Right ventricle myocardium superior (tissue), 1 donor: Measurements from ENCODE around the gene TLCD4. TPM values are rescaled to one million over a fixed set of nuclear protein-coding genes. Genes with fewer than 3 reads are reported as not detected.
"Not testable (repeated sequence)": the region's sequence is repeated elsewhere in the genome, so short reads cannot be mapped to it uniquely, and the experiment has no call there.

Source experiments
- ATAC-seq: fragments of 200-7000 bp; cut with Tn5 transposase; one replicate; pipeline ENCODE4 v1.9.1; 2020; ENCODE audit warnings: mild to moderate bottlenecking; ENCODE audit not compliant: poor library complexity
- DNase-seq: peaks from one replicate; pipeline ENCODE4 v3.0.0-alpha.2; 2020
- intact Hi-C: fragments of 100-400 bp; cut with DNase I; formaldehyde crosslinking; loops from one replicate; pipeline ENCODE4 v1.11.2; 2022
- total RNA-seq: library from RNA; stranded (reverse); fragmentation: NEBNext Ultra II Directional; extraction: Animal tissue kit (Norgen Biotek cat#: 25700); gene quantifications from one replicate; pipeline ENCODE4 v1.2.1, GENCODE V29; 2021
- donor health status: DM: no; HTN: yes; CAD: no; lungs with severe emphysema.

The TLCD4 gene
- total RNA-seq, 1 donor from 2014 or later, result 47.7 TPM

DNA sequence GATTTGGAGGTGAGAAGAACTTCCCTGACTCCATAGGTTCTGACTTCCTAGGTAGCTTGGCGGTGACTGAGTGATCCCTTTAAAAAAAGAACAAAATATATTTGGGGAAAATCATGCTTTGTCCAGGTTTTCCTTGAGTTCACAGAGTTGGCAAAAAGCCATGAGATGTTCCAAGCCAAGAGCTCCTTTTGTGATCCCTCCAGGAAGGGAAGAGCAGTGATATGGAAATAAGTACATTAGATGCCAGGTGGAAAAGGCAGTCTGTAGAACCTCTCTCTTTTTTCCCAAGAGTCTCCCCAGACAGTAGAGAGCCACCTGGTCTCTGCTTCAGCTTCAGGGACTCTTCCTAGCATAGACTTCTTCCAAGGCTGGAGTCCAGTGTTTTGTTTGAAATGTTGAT, 10.2 kb downstream of the TLCD4 start:
- DNase-seq (no peak), ATAC-seq (no peak)
- intact Hi-C loops, result no loop called here

DNA sequence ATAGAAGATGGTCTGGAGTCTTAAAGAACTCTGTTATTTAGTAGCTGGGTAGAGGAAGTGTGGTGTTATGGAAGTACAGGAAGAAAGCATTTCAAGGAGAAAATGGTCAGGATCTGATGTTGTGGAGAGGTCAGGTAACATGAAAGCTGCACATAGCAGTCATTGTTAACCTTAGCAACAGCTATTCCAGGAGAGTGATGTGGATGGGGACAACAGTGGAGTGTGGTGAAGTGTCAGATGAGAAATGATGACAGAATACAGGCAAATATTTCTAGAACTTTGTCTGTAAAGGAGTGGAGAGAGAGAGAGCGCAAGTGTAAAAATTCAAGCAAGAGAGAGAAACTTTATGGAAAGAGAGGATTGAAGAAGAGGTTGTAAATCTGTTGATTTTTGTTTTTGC, 15.6 kb downstream of the TLCD4 start:
- ATAC-seq, result peak; percentile 53
- DNase-seq, result no peak
- intact Hi-C loops, result no loop called here

DNA sequence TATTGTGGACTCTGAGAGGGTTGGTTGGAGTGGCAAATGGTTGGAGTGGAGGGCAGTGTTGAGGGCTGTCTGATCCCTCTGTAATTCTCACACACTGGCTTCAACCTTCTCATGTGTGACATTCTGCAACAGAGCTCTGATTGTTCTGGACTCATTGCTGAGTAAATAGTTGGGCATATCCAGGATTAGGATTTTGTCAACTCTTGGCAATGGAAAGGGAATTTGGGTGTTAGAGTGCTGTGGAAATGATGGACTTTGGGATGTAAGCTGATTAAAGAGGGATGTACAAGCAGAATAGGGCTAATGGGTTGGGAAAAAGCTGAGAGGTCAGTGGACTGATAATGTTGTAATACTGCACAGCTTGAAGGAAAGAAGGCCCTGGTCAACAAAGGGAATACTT, 16.5 kb downstream of the TLCD4 start:
- DNase-seq, result no peak
- ATAC-seq, result peak; percentile 21
- intact Hi-C loops, result no loop called here

DNA sequence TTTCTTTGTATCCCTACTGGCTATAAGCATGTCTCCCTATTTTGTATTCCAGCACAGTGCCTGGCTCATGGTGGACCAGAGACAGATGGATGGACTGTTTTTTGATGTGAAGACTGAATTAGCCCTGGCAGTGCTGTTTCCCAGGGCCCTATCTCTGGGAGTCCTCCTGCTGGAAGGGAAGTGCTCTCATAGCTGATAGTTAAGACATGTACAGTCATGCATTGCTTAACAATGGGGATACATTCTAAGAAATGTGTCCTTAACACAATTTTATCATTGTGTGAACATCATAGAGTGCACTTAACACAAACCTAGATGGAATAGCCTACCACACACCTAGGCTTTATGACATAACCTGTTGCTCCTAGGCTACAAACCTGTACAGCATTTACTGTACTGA, 21.1 kb downstream of the TLCD4 start:
- DNase-seq (no peak), ATAC-seq (no peak)
- intact Hi-C loops, result no loop called here

DNA sequence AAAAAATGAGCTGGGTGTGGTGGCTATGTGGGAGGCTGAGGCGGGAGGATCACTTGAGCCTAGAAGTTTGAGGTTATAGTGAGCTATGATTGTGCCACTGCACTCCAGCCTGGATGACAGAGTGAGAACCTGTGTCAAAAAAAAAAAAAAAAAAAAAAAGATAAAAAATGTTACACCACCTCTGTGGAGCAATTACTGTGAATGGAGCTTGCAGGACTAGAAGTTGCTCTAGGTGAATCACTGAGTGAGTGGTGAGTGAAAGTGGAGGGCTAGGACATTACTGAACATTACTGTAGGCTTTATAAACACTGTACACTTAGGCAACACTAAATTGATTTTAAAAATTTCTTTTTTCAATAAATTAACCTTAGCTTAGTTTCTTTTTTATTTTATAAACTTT, 21.9 kb downstream of the TLCD4 start:
- no peak for DNase-seq
- no peak for ATAC-seq
- intact Hi-C loops, result no loop called here

DNA sequence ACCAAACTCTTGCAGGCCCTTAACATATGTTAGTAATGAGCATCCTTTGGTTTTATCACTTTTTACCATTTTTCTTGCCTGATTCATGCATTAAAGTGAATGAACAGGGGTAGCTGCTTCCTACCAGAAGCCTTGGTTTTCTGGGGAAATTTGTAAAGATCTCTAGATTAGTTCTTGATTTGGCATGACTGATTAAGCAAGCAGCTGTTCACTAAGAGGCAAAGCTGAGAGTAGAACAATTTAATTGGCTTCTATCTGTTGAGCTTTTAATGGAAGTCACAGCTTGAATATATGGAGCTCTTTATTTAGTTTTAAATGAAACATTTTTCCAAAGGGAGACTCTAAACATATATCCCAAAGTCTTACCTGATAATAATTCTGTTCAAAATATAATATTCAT, 23.6 kb downstream of the TLCD4 start:
- intact Hi-C loops, result no loop called here
- DNase-seq (no peak), ATAC-seq (no peak)

DNA sequence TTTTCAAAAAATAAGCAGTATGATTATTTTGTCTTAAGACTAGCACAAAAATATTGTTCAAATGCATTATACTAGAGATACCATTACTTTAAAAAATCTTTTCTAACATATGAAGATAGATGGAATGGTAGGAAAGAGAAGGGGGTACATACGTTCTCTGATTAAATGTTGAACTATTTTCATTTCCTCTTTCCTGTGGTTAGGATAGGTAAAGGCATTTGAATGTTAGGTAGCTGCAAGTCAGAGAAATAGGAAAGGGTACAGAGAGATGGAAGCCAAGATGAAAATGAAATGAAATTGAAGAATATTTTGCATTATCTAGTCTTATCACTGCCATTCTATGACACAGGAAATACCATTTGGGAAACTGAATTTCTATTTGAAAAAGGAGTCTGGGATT, 28.3 kb downstream of the TLCD4 start:
- DNase-seq (no peak), ATAC-seq (no peak)
- intact Hi-C loops, result no loop called here

DNA sequence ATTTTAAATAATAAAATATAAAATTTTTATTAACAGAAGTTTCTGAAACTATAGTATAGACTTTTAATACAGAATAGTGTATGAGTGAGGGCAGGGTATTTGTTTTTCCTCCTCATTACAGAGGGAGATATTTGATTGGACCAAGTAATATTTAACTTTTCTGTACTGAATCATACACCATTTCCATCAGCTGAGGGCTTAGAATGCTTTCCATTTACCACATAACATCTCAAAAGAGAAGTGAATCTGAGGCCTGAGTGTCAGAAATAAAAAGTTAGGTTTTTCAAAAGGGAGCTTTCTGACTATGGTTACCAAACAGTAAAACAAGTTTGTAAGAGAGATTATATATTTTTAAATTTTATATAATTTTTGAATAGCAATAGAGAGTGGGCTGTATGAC, 29.5 kb downstream of the TLCD4 start:
- no peak for ATAC-seq
- intact Hi-C loops, result no loop called here
- DNase-seq, result no peak

DNA sequence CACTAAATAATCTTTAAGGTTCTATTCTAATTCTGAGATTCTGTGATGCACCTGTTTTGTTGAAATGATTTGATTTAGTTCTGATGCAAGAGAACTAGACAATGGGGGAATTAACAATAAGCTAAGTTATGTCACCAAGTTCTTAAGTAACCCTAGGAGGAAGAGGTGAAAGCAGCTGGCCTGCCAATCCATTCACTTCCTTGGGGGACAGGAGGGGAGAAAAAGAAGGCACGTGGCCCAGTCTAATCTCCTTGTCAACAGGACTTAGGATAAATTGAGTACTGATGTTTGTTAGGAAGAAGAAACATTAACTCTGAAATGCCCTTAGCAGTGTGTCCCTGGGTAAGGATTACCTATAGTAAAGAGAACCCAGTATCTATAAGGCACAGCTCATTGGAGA, 36.9 kb downstream of the TLCD4 start:
- DNase-seq (no peak), ATAC-seq (no peak)
- intact Hi-C loops, result no loop called here

DNA sequence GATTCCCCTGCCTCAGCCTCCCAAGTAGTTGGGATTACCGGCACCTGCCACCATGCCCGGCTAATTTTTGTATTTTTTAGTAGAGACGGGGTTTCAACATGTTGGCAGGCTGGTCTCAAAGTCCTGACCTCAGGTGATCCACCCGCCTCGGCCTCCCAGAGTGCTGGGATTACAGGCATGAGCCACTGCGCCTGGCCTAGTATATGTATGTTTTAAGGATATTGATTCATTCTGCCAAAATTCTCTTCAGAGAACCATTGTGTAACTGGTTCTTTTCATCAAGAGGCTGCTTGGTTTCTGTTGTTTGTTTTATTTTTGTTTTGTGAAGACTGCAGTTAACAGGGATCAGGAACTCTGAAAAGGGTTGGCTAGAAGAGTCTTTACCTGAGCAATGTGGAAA, 48.4 kb downstream of the TLCD4 start:
- ATAC-seq, intact Hi-C loops, DNase-seq: not testable (repeated sequence)

Other genes with a start within 250 kb of the TLCD4 start
- gene CNN3, start 190.2 kb upstream of the TLCD4 start, total RNA-seq, result 49.4 TPM
- 2.9 TPM for gene ALG14, start 44.4 kb upstream of the TLCD4 start, total RNA-seq
- gene RWDD3, start 116.9 kb downstream of the TLCD4 start, total RNA-seq, result 15.9 TPM